Cardiac fibroblast (primary cell): ENCODE results near the gene HSPA9.
A peak's percentile ranks its signal among the peaks of the same experiment; 100 is the strongest.

Source experiments
- DNase-seq, 2 donors: peaks; one replicate each; pipeline versions ENCODE4 v3.0.0 to v3.0.0-alpha.2; 2010; ENCODE audit warnings: low read depth in 2 of 2
- H3K4me3 ChIP-seq, 2 donors: replicated peaks in 1 of 2; 1 replicate in 1 of 2; 2 replicates in 1 of 2; pipeline ENCODE4 v1.5.1; 2011; ENCODE audit warnings: low read depth in 2 of 2, low read length in 2 of 2, mild to moderate bottlenecking in 2 of 2, moderate library complexity in 1 of 2
- CTCF ChIP-seq: IDR thresholded peaks from one replicate; pipeline ENCODE4 v1.5.1; 2011; ENCODE audit warnings: low read depth, mild to moderate bottlenecking, low read length, inconsistent platforms

The HSPA9 gene

GRCh38 chr5:138611678-138612218, 36.5 kb upstream of the HSPA9 start:
- peak overlapping the region in 1 of 2 donors; percentile 28 for H3K4me3 ChIP-seq
- no peak for TF ChIP-seq CTCF

GRCh38 chr5:138610918-138611677, 35.9 kb upstream of the HSPA9 start:
- no peak for TF ChIP-seq CTCF
- peak in 1 of 2 donors; percentile 24 for DNase-seq
- H3K4me3 ChIP-seq, result peak overlapping the region; percentile 26 to 28

More at GRCh38 chr5:138611678-138612218, 36.5 kb upstream of the HSPA9 start:
- DNase-seq, result peak; percentile 19 to 26

- no peak overlapping the region for H3K4me3 ChIP-seq
- TF ChIP-seq CTCF, result peak; percentile 37
- peak; percentile 16 to 25 for DNase-seq
These were observed 35.3 kb upstream of the HSPA9 start for GRCh38 chr5:138610415-138610917.

GRCh38 chr5:138606378-138607064, 31.3 kb upstream of the HSPA9 start:
- no peak overlapping the region for H3K4me3 ChIP-seq
- no peak for TF ChIP-seq CTCF
- no peak for DNase-seq

- no peak overlapping the region for H3K4me3 ChIP-seq
- peak; percentile 3 to 54 for DNase-seq
- TF ChIP-seq CTCF, result no peak
These were observed 30.2 kb upstream of the HSPA9 start for GRCh38 chr5:138605254-138605972.

GRCh38 chr5:138604176-138604785, 29.1 kb upstream of the HSPA9 start:
- H3K4me3 ChIP-seq, result no peak overlapping the region
- no peak for TF ChIP-seq CTCF
- DNase-seq, result no peak
